ENCODE results near the gene EFEMP2. TPM values are rescaled to one million over a fixed set of nuclear protein-coding genes. Genes with fewer than 3 reads are reported as not detected.
A peak's percentile ranks its signal among the peaks of the same experiment; 100 is the strongest.

The EFEMP2 gene
- total and polyA plus RNA-seq, 2 experiments from 2014 or later = 161 to 216 TPM

DNA sequence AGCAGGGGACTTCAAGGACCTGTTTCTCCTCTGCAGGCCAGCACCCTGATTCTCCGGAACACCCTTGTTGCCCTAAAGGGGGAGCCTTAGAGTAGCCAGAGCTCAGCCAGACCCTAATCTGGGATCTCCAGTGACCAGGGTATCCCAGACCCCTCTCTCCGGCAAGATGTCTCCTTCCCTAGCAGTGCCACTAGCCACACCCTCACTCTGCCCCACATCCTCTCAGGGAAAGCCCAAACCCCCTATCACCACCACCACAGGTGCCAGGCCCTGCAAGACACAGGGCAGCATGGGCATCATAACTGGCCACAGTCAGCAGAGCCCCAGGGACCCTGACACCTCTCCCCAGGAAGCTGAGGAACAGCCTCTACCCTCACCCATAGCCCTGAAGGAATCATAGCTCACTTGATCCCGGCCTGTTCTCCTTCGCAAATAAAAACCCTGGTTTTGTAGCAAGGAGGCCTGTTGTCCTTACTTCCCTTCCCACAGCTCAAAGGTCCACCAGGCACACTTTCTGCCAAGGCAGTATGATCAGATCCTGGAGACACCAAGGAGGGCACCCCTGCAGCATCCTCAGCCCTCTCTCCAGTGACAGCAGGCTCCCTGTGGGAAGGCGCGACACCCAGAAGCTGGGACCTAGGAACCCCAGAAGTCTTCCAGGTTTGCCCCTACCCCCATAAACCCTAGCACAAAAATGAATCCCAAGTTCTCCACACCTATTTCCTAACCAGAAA lies 19.2 kb downstream of the EFEMP2 start:
- H3K4me3 ChIP-seq = no peak overlapping the region
- peaks cover 5% of the 10 kb centered on the region for H3K4me1 ChIP-seq (ENCODE audit: low read depth)
- no peak overlapping the region for H3K27ac ChIP-seq
- H3K36me3 ChIP-seq = peaks cover 33% of the 10 kb centered on the region
- no peaks in the 10 kb centered on the region for H3K27me3 ChIP-seq
- H3K9me3 ChIP-seq (ENCODE audit: low read depth) = no peaks in the 10 kb centered on the region
- TF ChIP-seq, protein P1, sequence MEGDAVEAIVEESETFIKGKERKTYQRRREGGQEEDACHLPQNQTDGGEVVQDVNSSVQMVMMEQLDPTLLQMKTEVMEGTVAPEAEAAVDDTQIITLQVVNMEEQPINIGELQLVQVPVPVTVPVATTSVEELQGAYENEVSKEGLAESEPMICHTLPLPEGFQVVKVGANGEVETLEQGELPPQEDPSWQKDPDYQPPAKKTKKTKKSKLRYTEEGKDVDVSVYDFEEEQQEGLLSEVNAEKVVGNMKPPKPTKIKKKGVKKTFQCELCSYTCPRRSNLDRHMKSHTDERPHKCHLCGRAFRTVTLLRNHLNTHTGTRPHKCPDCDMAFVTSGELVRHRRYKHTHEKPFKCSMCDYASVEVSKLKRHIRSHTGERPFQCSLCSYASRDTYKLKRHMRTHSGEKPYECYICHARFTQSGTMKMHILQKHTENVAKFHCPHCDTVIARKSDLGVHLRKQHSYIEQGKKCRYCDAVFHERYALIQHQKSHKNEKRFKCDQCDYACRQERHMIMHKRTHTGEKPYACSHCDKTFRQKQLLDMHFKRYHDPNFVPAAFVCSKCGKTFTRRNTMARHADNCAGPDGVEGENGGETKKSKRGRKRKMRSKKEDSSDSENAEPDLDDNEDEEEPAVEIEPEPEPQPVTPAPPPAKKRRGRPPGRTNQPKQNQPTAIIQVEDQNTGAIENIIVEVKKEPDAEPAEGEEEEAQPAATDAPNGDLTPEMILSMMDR (IDR thresholded peaks at IDR 0.05; ENCODE audit: low read depth, low read length) = peak; percentile 10
- DNase-seq (ENCODE audit: low read depth in 1 of 2, low spot score in 1 of 2) = no peak

DNA sequence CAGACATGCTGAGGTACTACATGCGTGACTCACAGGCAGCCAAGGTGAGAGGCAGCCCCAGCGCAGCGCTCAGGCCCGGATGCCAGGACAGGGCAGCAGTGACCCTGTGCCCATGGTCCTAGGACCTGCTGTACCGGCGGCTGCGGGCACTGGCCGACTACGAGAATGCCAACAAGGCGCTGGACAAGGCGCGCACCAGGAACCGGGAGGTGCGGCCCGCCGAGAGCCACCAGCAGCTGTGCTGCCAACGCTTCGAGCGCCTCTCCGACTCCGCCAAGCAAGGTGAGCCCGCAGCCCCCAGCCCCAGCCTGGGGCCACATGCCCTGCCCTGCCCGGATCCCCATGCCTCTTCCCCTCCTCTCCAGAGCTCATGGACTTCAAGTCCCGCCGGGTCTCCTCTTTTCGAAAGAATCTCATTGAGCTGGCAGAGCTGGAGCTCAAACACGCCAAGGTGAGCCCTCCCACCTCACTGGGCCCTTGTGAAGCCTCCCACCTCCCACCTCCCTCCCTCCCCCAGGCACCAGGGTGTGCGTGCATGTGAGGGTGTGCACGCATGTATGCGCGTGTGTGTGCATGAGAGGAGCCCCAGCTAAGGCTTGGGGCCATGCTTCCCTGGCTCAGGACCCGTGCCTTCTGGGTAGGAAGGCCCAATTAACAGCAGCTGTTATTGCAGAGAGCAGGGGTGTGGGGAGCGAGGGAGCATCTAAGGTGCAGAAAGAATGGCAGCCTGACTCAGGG lies 19.9 kb downstream of the EFEMP2 start:
- no peaks in the 10 kb centered on the region for H3K9me3 ChIP-seq (ENCODE audit: low read depth)
- peak overlapping the region; percentile 14 for H3K27ac ChIP-seq
- no peaks in the 10 kb centered on the region for H3K27me3 ChIP-seq
- peaks cover 5% of the 10 kb centered on the region for H3K4me1 ChIP-seq (ENCODE audit: low read depth)
- no peak for DNase-seq (ENCODE audit: low read depth in 1 of 2, low spot score in 1 of 2)
- no peak overlapping the region for H3K4me3 ChIP-seq
- TF ChIP-seq, protein P1 (IDR thresholded peaks at IDR 0.05; ENCODE audit: low read depth, low read length) = no peak
- peaks cover 33% of the 10 kb centered on the region for H3K36me3 ChIP-seq

DNA sequence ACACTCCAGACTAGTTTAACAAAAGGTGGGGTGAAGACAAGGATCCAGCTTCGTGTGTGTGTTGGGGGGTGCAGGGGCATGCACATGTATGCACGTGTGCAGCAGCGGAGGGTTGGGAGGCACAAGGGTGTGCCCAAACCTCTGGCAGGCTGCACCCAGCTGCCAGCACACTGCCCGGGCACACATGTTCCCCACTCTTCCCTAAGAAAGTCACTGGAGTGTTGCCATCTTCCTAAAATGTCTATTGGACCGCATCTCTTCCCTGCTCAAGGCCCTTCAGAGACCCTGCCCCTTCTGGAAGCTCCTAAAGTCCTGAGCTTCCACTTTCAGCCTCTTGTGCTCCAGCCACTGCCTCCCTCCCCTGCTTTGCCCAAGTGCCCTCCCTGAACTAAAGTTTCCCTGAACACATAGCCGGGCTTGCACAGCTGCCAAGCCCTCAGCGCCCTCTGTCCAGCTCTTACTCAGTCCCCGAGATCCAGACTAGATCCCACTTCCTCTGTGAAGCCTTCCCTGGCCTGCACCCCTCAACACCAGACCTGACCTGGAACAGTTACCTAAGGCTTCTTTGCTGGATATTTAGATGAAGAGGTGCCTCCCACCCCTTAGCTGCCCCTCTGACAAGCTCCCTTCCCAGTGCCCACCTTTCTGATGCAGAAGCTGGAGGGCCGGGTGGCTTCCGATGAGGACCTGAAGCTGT lies 20.6 kb downstream of the EFEMP2 start:
- Histone ChIP-seq H3K27ac (peak overlapping the region; percentile 14), H3K36me3 (peaks cover 33% of the 10 kb centered on the region), H3K4me1 (ENCODE audit: low read depth) (peaks cover 5% of the 10 kb centered on the region), H3K9me3 (ENCODE audit: low read depth) (no peaks in the 10 kb centered on the region), H3K4me3 (no peak overlapping the region), H3K27me3 (no peaks in the 10 kb centered on the region)
- DNase-seq (ENCODE audit: low read depth in 1 of 2, low spot score in 1 of 2) = no peak
- TF ChIP-seq, protein P1 (IDR thresholded peaks at IDR 0.05; ENCODE audit: low read depth, low read length) = no peak

DNA sequence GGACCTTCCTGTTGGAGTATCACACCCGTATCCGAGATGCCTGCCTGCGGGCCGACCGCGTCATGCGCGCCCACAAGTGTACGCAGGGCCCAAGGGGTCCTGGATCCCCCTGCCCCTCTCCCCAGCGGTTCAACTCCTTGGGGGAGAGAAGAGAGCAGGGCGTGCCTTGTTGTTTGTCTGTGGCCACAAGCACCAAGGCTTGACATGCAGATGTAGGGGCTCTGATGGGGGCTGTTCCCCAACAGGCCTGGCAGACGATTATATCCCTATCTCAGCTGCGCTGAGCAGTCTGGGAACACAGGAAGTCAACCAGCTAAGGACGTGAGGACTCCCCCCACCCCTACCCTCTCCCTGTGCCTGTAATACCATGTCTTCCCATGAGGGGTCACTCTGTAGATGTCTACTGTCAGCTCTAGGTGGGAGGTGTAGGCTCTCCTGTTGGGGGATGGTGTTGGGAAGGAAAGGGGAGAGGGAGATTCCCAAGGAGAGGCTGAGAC lies 21.5 kb downstream of the EFEMP2 start:
- no peak overlapping the region for H3K27ac ChIP-seq
- peak in 1 of 2 donors; percentile 37 for DNase-seq (ENCODE audit: low read depth in 1 of 2, low spot score in 1 of 2)
- H3K4me1 ChIP-seq (ENCODE audit: low read depth) = no peaks in the 10 kb centered on the region
- H3K36me3 ChIP-seq = peaks cover 33% of the 10 kb centered on the region
- no peaks in the 10 kb centered on the region for H3K9me3 ChIP-seq (ENCODE audit: low read depth)
- no peak overlapping the region for H3K4me3 ChIP-seq
- TF ChIP-seq, protein P1 (IDR thresholded peaks at IDR 0.05; ENCODE audit: low read depth, low read length) = peak; percentile 65
- H3K27me3 ChIP-seq = no peaks in the 10 kb centered on the region

DNA sequence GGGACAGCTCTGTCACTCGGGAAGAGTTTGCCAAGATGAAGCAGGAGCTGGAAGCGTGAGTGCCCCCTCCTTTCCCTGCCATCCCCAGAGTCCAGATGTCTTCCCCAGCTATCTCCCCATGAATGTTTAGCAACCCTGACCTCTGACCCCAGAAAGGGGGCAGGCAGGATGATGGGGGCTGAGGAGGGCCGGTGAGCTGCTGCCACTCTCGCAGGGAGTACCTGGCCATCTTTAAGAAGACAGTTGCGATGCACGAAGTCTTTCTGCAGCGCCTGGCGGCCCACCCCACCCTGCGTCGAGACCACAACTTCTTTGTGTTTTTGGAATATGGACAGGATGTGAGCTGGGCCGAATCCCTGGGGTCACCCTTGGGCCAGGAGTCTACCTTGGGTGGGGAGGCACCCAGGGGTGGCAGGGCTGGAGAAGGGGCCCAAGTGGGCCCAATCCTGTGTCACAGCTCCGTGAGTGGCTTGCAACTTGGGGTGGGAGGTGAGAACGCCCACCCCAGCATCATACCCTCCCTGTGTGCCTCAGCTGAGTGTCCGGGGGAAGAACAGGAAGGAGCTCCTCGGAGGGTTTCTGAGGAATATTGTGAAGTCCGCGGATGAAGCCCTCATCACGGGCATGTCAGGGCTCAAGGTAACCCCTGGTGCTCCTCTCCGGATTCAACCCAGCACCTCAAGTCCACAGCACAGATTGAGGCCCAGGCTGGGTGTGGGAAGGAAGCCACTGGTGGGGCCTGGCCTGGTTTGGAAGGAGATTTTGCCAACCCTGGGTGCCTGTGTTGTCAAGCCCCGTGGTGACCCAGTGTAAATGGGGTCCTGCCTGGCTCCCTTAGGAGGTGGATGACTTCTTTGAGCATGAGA lies 22.1 kb downstream of the EFEMP2 start:
- no peak for DNase-seq (ENCODE audit: low read depth in 1 of 2, low spot score in 1 of 2)
- TF ChIP-seq, protein P1 (IDR thresholded peaks at IDR 0.05; ENCODE audit: low read depth, low read length) = no peak

More for the DNA sequence above, 22.1 kb downstream of the EFEMP2 start:
- Histone ChIP-seq H3K27me3 (no peaks in the 10 kb centered on the region), H3K36me3 (peaks cover 26% of the 10 kb centered on the region), H3K27ac (no peak overlapping the region), H3K4me3 (no peak overlapping the region), H3K4me1 (ENCODE audit: low read depth) (no peaks in the 10 kb centered on the region), H3K9me3 (ENCODE audit: low read depth) (no peaks in the 10 kb centered on the region)

Data from cardiac muscle cell (in vitro differentiated cells and primary cell).